Liver (tissue), 3 donors: ENCODE measurements around the gene B3GNT4.

ENCODE experiments used
- ATF3 ChIP-seq: IDR thresholded peaks from 2 replicates; pipeline ENCODE4 v1.6.1; 2016; ENCODE audit warnings: antibody characterized with exemption
- CTCF ChIP-seq: fragments of 150-350 bp; IDR thresholded peaks from 2 replicates; pipeline ENCODE4 v1.5.1; 2017; ENCODE audit warnings: improper control_type of control experiment, low read depth, low read length; ENCODE audit not compliant: missing input control
- FOXA1 ChIP-seq: IDR thresholded peaks from 2 replicates; pipeline ENCODE4 v1.6.1; 2016; ENCODE audit warnings: antibody characterized with exemption
- GABPA ChIP-seq, 2 donors: IDR thresholded peaks in 1 of 2; conservative IDR thresholded peaks in 1 of 2; 2 replicates each; pipeline ENCODE4 v1.6.1; 2016; ENCODE audit warnings: antibody characterized with exemption in 2 of 2, mild to moderate bottlenecking in 1 of 2, moderate library complexity in 1 of 2
- JUND ChIP-seq, 2 donors: IDR thresholded peaks; 2 replicates each; pipeline ENCODE4 v1.6.1; 2016; ENCODE audit warnings: antibody characterized with exemption in 2 of 2
- NR2F2 ChIP-seq: IDR thresholded peaks from 2 replicates; pipeline ENCODE4 v1.6.1; 2016; ENCODE audit warnings: antibody characterized with exemption
- REST ChIP-seq: IDR thresholded peaks from 2 replicates; pipeline ENCODE4 v1.6.1; 2016; ENCODE audit warnings: antibody characterized with exemption, mild to moderate bottlenecking
- TAF1 ChIP-seq: conservative IDR thresholded peaks from 2 replicates; pipeline ENCODE4 v1.6.1; 2016; ENCODE audit warnings: antibody characterized with exemption, mild to moderate bottlenecking
- YY1 ChIP-seq: IDR thresholded peaks from 2 replicates; pipeline ENCODE4 v1.6.1; 2016; ENCODE audit warnings: antibody characterized with exemption, mild to moderate bottlenecking
- TF ChIP-seq, protein P1 (sequence below): IDR thresholded peaks from 2 replicates; pipeline ENCODE4 v1.6.1; 2016; ENCODE audit warnings: antibody characterized with exemption
- TF ChIP-seq, protein P2 (sequence below): IDR thresholded peaks from 2 replicates; pipeline ENCODE4 v1.6.1; 2016; ENCODE audit warnings: antibody characterized with exemption
- donor health status: healthy.
- donor health status: healthy.

DNA sequence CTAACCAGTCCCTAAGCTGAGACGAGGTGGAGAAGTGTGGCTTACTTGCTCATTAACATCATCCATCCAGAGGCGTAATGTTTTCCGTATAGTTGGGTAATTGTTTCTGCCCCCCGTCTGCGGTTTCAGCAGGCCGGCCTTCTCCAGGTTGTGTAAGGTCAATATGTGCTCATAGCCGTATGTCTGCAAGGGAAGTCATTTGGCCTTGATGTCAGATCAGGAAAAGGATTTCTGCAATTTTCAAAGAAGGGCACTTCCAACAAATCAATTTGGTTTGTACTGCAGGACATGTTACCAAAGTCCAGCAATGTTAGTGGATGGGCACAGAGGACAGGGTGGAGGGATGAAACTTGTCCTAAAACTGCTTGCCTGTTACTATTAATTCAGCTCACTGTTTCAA is 32.2 kb downstream of the B3GNT4 start:
- TF ChIP-seq CTCF (no peak), ATF3 (no peak), JUND (IDR thresholded peaks at IDR 0.05) (peak; percentile 34 to 35), GABPA (IDR thresholded peaks at IDR 0.05 in 1 of 2, conservative IDR thresholded peaks at IDR 0.05 in 1 of 2) (peak in 1 of 2 donors; percentile 41), TAF1 (no peak), NR2F2 (no peak), YY1 (no peak), FOXA1 (no peak), REST (no peak)
- TF ChIP-seq, protein P1, sequence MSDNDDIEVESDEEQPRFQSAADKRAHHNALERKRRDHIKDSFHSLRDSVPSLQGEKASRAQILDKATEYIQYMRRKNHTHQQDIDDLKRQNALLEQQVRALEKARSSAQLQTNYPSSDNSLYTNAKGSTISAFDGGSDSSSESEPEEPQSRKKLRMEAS, result peak; percentile 38
- TF ChIP-seq, protein P2, sequence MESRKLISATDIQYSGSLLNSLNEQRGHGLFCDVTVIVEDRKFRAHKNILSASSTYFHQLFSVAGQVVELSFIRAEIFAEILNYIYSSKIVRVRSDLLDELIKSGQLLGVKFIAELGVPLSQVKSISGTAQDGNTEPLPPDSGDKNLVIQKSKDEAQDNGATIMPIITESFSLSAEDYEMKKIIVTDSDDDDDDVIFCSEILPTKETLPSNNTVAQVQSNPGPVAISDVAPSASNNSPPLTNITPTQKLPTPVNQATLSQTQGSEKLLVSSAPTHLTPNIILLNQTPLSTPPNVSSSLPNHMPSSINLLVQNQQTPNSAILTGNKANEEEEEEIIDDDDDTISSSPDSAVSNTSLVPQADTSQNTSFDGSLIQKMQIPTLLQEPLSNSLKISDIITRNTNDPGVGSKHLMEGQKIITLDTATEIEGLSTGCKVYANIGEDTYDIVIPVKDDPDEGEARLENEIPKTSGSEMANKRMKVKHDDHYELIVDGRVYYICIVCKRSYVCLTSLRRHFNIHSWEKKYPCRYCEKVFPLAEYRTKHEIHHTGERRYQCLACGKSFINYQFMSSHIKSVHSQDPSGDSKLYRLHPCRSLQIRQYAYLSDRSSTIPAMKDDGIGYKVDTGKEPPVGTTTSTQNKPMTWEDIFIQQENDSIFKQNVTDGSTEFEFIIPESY, result no peak
